Testis (tissue), 2 donors: ENCODE measurements around the gene DTNB.

Source experiments
- POLR2A ChIP-seq: fragments of 450-650 bp; IDR thresholded peaks from one replicate; pipeline ENCODE4 v1.6.1; 2017; ENCODE audit warnings: antibody characterized with exemption, mild to moderate bottlenecking, moderate library complexity
- TF ChIP-seq, protein P1 (sequence below), 3 experiments: fragments of 450-650 bp in 2 of 3; fragments of 200-600 bp in 1 of 3; sonication (generic) in 1 of 3; IDR thresholded peaks; one replicate each; pipeline ENCODE4 v1.5.1; 2016 to 2019; ENCODE audit warnings: antibody characterized with exemption in 3 of 3, mild to moderate bottlenecking in 2 of 3, moderate library complexity in 1 of 3

DNA sequence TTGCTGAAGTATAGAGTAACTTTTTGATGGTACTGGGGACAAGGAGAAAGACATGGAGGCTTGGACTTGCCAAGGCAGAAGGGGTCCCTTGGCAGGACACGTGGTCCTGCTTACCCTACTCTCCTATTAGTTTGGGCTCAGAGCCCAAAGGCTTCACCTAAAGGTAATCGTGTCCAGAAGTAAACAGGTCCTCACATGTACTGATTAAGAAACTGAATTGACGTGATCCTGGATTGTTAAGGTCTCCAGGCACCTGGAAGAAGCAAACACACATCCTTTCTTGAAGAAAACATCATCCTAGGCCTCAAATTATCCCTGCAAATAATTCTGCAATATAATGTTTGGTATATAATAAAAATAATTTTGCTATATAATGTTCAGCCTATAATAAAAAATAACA is 50.0 kb downstream of the DTNB start:
- TF ChIP-seq, protein P1, sequence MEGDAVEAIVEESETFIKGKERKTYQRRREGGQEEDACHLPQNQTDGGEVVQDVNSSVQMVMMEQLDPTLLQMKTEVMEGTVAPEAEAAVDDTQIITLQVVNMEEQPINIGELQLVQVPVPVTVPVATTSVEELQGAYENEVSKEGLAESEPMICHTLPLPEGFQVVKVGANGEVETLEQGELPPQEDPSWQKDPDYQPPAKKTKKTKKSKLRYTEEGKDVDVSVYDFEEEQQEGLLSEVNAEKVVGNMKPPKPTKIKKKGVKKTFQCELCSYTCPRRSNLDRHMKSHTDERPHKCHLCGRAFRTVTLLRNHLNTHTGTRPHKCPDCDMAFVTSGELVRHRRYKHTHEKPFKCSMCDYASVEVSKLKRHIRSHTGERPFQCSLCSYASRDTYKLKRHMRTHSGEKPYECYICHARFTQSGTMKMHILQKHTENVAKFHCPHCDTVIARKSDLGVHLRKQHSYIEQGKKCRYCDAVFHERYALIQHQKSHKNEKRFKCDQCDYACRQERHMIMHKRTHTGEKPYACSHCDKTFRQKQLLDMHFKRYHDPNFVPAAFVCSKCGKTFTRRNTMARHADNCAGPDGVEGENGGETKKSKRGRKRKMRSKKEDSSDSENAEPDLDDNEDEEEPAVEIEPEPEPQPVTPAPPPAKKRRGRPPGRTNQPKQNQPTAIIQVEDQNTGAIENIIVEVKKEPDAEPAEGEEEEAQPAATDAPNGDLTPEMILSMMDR (IDR thresholded peaks at IDR 0.05) = no peak
- no peak for TF ChIP-seq POLR2A
